Nephron progenitor cell (in vitro differentiated cells): ENCODE results near the gene IPP.
"Not testable (repeated sequence)": the region's sequence is repeated elsewhere in the genome, so short reads cannot be mapped to it uniquely, and the experiment has no call there.

Source experiments
- DNase-seq: peaks from one replicate; pipeline ENCODE4 v3.0.0; 2021
- H3K27ac Mint-ChIP-seq: 2 replicates; pipeline ENCODE4 v1.8.0; 2021; ENCODE audit warnings: mild to moderate bottlenecking, moderate library complexity, mixed read lengths
- H3K27me3 Mint-ChIP-seq: 2 replicates; pipeline ENCODE4 v1.8.0; 2021; ENCODE audit warnings: mild to moderate bottlenecking, low read depth, mixed read lengths; ENCODE audit not compliant: poor library complexity
- H3K36me3 Mint-ChIP-seq: 2 replicates; pipeline ENCODE4 v1.8.0; 2021; ENCODE audit warnings: low read depth, mixed read lengths
- H3K4me1 Mint-ChIP-seq: 2 replicates; pipeline ENCODE4 v1.8.0; 2021; ENCODE audit warnings: mixed read lengths
- H3K4me3 Mint-ChIP-seq: 2 replicates; pipeline ENCODE4 v1.8.0; 2021; ENCODE audit warnings: mild to moderate bottlenecking, moderate library complexity, mixed read lengths
- H3K9me3 Mint-ChIP-seq: 2 replicates; pipeline ENCODE4 v1.8.0; 2021; ENCODE audit warnings: mild to moderate bottlenecking, moderate library complexity, mixed read lengths
- TF ChIP-seq, protein P1 (sequence below): fragments of 200-600 bp; sonication (generic); IDR thresholded peaks from 2 replicates; pipeline ENCODE4 v1.5.0; 2021; ENCODE audit warnings: antibody characterized with exemption

Gene IPP

DNA sequence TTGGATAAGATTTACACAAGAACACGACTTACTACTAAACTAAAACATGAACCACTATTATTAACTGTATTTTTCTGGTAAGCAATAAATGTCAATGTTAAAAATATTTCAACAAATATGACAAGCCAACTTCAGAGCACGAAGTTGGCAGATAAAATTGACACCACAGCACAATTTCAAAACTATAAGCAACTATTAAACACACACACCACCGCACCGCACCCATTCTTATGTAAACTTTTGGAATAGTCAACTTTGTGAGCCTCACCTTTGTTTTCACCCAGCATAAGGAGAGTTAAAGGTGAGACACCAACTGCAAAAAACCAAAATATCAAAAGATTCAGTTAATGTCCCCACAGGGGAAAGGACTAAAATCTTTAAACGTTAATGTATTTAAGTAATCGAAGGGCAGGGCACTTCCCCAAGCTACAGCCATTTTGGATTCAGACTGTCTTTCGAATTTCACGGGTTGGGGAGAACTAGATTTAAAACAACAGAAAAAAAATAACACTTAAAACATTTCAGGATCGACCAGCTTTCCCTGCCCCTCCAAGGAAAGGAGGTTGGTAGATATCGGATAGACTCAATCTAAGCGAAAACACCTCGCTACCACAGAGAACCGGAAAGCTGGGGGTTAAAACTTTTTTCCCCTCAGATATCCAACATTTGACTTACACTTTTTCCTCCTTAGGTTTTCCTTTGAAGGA is 65.0 kb downstream of the IPP start:
- Mint-ChIP-seq H3K27me3 (no peaks in the 10 kb centered on the region), H3K9me3 (no peaks in the 10 kb centered on the region), H3K4me1 (peaks cover 56% of the 10 kb centered on the region), H3K4me3 (peak overlapping the region; percentile 98), H3K27ac (peak overlapping the region; percentile 100), H3K36me3 (peaks cover 6% of the 10 kb centered on the region)
- DNase-seq = no peak
- TF ChIP-seq, protein P1, sequence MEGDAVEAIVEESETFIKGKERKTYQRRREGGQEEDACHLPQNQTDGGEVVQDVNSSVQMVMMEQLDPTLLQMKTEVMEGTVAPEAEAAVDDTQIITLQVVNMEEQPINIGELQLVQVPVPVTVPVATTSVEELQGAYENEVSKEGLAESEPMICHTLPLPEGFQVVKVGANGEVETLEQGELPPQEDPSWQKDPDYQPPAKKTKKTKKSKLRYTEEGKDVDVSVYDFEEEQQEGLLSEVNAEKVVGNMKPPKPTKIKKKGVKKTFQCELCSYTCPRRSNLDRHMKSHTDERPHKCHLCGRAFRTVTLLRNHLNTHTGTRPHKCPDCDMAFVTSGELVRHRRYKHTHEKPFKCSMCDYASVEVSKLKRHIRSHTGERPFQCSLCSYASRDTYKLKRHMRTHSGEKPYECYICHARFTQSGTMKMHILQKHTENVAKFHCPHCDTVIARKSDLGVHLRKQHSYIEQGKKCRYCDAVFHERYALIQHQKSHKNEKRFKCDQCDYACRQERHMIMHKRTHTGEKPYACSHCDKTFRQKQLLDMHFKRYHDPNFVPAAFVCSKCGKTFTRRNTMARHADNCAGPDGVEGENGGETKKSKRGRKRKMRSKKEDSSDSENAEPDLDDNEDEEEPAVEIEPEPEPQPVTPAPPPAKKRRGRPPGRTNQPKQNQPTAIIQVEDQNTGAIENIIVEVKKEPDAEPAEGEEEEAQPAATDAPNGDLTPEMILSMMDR = no peak

DNA sequence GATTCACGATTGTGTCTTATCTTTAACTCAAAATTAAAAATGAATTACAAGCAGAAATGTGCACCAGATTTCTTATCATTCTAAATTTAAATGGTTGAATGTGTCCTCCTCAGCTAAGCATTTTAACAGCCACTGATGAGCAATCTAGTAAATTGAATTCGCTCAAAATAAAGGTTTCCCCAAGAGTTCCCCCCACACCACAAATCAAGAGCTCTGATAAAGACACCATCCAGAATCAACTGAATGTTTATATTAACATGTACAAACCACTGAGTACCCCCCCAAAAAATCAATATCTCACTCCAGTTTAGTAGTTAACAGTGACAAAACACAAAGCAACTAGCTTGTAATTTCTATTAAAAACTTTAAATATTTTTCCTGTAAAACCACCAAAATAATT is 66.1 kb downstream of the IPP start:
- Mint-ChIP-seq H3K36me3 (peaks cover 6% of the 10 kb centered on the region), H3K9me3 (no peaks in the 10 kb centered on the region), H3K4me1 (peaks cover 66% of the 10 kb centered on the region), H3K27ac (peak overlapping the region; percentile 88), H3K27me3 (no peaks in the 10 kb centered on the region), H3K4me3 (peak overlapping the region; percentile 98)
- TF ChIP-seq, protein P1 = no peak
- DNase-seq = no peak

DNA sequence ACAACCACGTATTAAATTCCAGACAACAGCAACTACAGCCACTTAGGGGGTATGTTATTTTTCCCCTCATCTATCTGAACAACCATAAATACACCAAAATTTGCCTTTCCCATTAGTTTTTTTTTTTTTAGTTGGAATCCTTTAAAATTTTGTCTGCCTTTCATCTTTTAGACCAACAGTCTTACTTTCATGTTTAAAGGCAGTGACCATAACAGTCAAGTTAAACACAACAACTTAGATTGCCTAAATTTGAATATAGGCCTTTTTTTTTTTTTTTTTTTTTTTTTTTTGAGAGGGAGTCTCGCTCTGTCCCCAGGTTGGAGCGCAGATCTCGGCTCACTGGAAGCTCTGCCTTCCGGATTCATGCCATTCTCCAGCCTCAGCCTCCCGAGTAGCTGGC is 67.5 kb downstream of the IPP start:
- peak overlapping the region; percentile 37 for H3K27ac Mint-ChIP-seq
- TF ChIP-seq, protein P1 = no peak
- no peak for DNase-seq
- peaks cover 70% of the 10 kb centered on the region for H3K4me1 Mint-ChIP-seq
- peaks cover 8% of the 10 kb centered on the region for H3K36me3 Mint-ChIP-seq
- H3K9me3 Mint-ChIP-seq = no peaks in the 10 kb centered on the region
- peak overlapping the region; percentile 54 for H3K4me3 Mint-ChIP-seq
- H3K27me3 Mint-ChIP-seq = no peaks in the 10 kb centered on the region

DNA sequence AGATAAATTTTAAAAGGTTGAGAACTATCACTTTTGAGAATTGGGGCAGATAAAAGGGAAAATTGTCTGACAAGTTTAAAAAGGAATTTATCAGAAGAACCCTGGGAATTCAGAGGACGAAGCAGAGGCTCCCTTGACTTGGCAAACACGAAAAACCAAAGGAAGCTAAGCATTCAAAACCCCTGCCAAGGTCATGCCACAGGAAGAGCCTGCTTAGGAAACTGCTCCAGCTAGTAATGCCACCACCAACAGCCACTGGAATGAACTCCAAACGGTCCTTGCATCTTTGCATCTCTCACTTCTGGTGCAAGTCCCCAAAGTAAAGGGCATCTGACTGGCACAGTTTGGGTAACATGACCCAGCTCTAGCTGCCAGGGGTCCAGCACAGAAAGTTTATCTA is 71.3 kb downstream of the IPP start:
- Mint-ChIP-seq H3K36me3 (peaks cover 21% of the 10 kb centered on the region), H3K4me3 (no peak overlapping the region), H3K9me3 (no peaks in the 10 kb centered on the region), H3K27ac (peak overlapping the region; percentile 72), H3K4me1 (peaks cover 58% of the 10 kb centered on the region), H3K27me3 (no peaks in the 10 kb centered on the region)
- TF ChIP-seq, protein P1 = no peak
- no peak for DNase-seq

DNA sequence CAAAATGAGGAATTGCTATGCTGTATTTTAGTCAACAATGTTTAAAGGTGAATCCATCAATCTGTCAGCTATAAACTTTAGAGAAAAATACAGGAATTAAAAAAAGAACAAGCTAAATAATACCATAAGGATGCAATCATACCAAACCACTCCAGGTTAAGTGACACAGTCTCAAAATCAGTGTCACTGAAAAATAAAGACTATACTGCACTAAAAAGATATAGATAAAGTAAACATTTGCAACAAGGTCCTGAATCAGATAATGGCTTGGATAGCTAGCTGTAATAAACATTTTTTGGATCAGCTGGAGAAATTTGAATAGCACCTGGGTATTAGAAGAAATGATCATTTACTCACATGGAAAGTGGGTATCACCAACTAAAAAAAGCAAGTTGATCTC is 72.0 kb downstream of the IPP start:
- H3K27ac Mint-ChIP-seq = no peak overlapping the region
- H3K27me3 Mint-ChIP-seq = no peaks in the 10 kb centered on the region
- peaks cover under 1% of the 10 kb centered on the region for H3K9me3 Mint-ChIP-seq
- H3K4me3 Mint-ChIP-seq = no peak overlapping the region
- peaks cover 58% of the 10 kb centered on the region for H3K4me1 Mint-ChIP-seq
- H3K36me3 Mint-ChIP-seq = peaks cover 27% of the 10 kb centered on the region
- DNase-seq = no peak
- TF ChIP-seq, protein P1 = no peak

DNA sequence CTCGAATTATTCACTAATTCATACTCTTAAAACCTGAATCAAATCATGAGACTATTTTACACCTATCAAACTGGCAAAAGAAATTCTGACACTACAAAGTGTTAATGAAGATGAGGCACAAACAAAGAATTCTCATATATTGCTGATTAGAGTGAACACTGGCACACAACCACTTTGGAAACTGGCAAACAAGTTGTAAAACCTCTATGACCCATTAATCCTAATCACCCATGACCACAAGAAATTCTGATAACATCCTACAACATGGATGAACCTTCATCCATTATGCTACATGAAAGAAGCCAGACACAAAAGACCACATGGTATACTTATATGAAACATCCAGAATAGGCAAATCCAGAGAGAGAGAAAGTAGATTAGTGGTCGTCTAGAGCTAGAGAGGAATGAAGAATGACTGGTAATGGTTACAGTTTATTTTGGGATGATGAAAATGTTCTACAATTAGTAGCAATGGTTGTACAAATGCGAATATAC is 72.7 kb downstream of the IPP start:
- Mint-ChIP-seq H3K4me3 (no peak overlapping the region), H3K36me3 (peaks cover 34% of the 10 kb centered on the region), H3K4me1 (peaks cover 55% of the 10 kb centered on the region), H3K27ac (peak overlapping the region; percentile 31), H3K9me3 (peaks cover 7% of the 10 kb centered on the region), H3K27me3 (peaks cover 3% of the 10 kb centered on the region)
- TF ChIP-seq, protein P1 = no peak
- no peak for DNase-seq

DNA sequence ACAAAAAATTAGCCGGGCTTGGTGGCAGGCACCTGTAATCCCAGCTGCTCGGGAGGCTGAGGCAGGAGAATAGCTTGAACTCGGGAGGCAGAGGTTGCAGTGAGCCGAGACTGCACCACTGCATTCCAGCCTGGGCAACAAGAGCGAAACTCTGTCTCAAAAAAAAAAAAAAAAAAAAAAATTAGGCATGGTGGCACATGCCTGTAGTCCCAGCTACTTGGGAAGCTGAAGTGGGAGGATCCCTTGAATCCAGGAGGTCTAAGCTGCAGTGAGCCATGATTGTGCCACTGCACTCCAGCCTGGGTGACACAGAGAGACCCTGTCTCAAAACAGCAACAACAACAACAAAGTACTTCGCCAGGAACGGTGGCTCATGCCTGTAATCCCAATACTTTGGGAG is 73.9 kb downstream of the IPP start:
- Mint-ChIP-seq H3K4me1 (peaks cover 44% of the 10 kb centered on the region), H3K36me3 (peaks cover 40% of the 10 kb centered on the region), H3K9me3 (peaks cover 11% of the 10 kb centered on the region), H3K27ac (peak overlapping the region; percentile 57)
- H3K4me3 Mint-ChIP-seq, H3K27me3 Mint-ChIP-seq, DNase-seq: not testable (repeated sequence)
